CD4-positive, alpha-beta T cell treated with Interleukin-4 for 4 hours (primary cell): ENCODE measurements around the gene DNLZ.

Source experiments
- DNase-seq: peaks from one replicate; pipeline ENCODE4 v3.0.0-alpha.2; 2020

The DNLZ gene

GRCh38 chr9:136374183-136374575 lies 10.6 kb upstream of the DNLZ start:
- no peak for DNase-seq

- peak; percentile 17 for DNase-seq
Measured at GRCh38 chr9:136373300-136374182, 10.0 kb upstream of the DNLZ start, which contains the start of gene CARD9. Gene CARD9, minus strand, starts transcription at chr9:136373669. Its CDS starts 1,591 bp downstream, at chr9:136372078.

GRCh38 chr9:136372561-136373299 lies 9.2 kb upstream of the DNLZ start:
- no peak for DNase-seq

- no peak for DNase-seq
Measured at GRCh38 chr9:136372006-136372405, 8.5 kb upstream of the DNLZ start.

- no peak for DNase-seq
Measured at GRCh38 chr9:136371533-136371880, 8.0 kb upstream of the DNLZ start.

GRCh38 chr9:136370687-136371532 lies 7.4 kb upstream of the DNLZ start:
- no peak for DNase-seq

GRCh38 chr9:136370037-136370436 lies 6.5 kb upstream of the DNLZ start:
- DNase-seq = no peak

- DNase-seq = no peak
Measured at GRCh38 chr9:136368190-136368589, 4.6 kb upstream of the DNLZ start.

GRCh38 chr9:136367296-136368145 lies 4.0 kb upstream of the DNLZ start:
- no peak for DNase-seq

GRCh38 chr9:136366826-136367225 lies 3.3 kb upstream of the DNLZ start:
- DNase-seq = no peak

- DNase-seq = no peak
Measured at GRCh38 chr9:136365775-136366222, 2.3 kb upstream of the DNLZ start.

- DNase-seq = no peak
Measured at GRCh38 chr9:136364942-136365774, 1.6 kb upstream of the DNLZ start.

GRCh38 chr9:136363949-136364748 lies 605 bp upstream of the DNLZ start:
- DNase-seq = no peak

- no peak for DNase-seq
Measured at GRCh38 chr9:136362450-136362784, 1.1 kb downstream of the DNLZ start.

GRCh38 chr9:136361754-136362449 lies 1.6 kb downstream of the DNLZ start:
- DNase-seq = no peak

- no peak for DNase-seq
Measured at GRCh38 chr9:136361047-136361753, 2.3 kb downstream of the DNLZ start.

GRCh38 chr9:136359774-136360718 lies 3.5 kb downstream of the DNLZ start:
- no peak for DNase-seq

- no peak for DNase-seq
Measured at GRCh38 chr9:136358888-136359287, 4.7 kb downstream of the DNLZ start.
